WTC11 (cell line): ENCODE measurements around the gene CMC1. TPM values are rescaled to one million over a fixed set of nuclear protein-coding genes. Genes with fewer than 3 reads are reported as not detected.

Experiments used
- AFF4 ChIP-seq: sonication (generic); formaldehyde crosslinking; IDR thresholded peaks from 2 replicates; pipeline ENCODE4 v1.8.1; 2023; ENCODE audit warnings: mild to moderate bottlenecking, missing genetic modification reagents, borderline replicate concordance
- AR ChIP-seq: fragments of 250-450 bp; sonication (Bioruptor Pico); IDR thresholded peaks from 2 replicates; pipeline ENCODE4 v1.9.0; 2021; ENCODE audit warnings: mild to moderate bottlenecking
- CREB1 ChIP-seq: sonication (generic); formaldehyde crosslinking; IDR thresholded peaks from 2 replicates; pipeline ENCODE4 v1.8.0; 2023; ENCODE audit warnings: mild to moderate bottlenecking, missing genetic modification reagents
- CREM ChIP-seq: sonication (generic); formaldehyde crosslinking; IDR thresholded peaks from 2 replicates; pipeline ENCODE4 v1.8.1; 2022; ENCODE audit warnings: mild to moderate bottlenecking, missing genetic modification reagents, moderate library complexity
- ESRRA ChIP-seq: sonication (generic); formaldehyde crosslinking; IDR thresholded peaks from 2 replicates; pipeline ENCODE4 v1.8.1; 2022; ENCODE audit warnings: mild to moderate bottlenecking, missing genetic modification reagents, borderline replicate concordance
- ETV6 ChIP-seq: sonication (generic); formaldehyde crosslinking; IDR thresholded peaks from 2 replicates; pipeline ENCODE4 v1.8.1; 2022; ENCODE audit warnings: mild to moderate bottlenecking, missing genetic modification reagents
- FOXP1 ChIP-seq: sonication (generic); formaldehyde crosslinking; IDR thresholded peaks from 2 replicates; pipeline ENCODE4 v1.8.0; 2022; ENCODE audit warnings: missing genetic modification reagents, mild to moderate bottlenecking, moderate library complexity, borderline replicate concordance
- JAZF1 ChIP-seq: fragments of 250-450 bp; sonication (Bioruptor Pico); IDR thresholded peaks from 2 replicates; pipeline ENCODE4 v1.9.0; 2021; ENCODE audit warnings: moderate library complexity, mild to moderate bottlenecking, inconsistent platforms
- MAX ChIP-seq: sonication (generic); formaldehyde crosslinking; IDR thresholded peaks from 2 replicates; pipeline ENCODE4 v1.8.0; 2022; ENCODE audit warnings: mild to moderate bottlenecking, missing genetic modification reagents
- MYBL2 ChIP-seq: sonication (generic); formaldehyde crosslinking; IDR thresholded peaks from 2 replicates; pipeline ENCODE4 v1.8.1; 2023; ENCODE audit warnings: mild to moderate bottlenecking, moderate library complexity, missing genetic modification reagents
- NFE2L1 ChIP-seq: sonication (generic); formaldehyde crosslinking; IDR thresholded peaks from 2 replicates; pipeline ENCODE4 v1.8.1; 2023; ENCODE audit warnings: missing genetic modification reagents
- NFYB ChIP-seq: sonication (generic); formaldehyde crosslinking; conservative IDR thresholded peaks from 2 replicates; pipeline ENCODE4 v1.8.0; 2022; ENCODE audit warnings: low read depth, missing genetic modification reagents
- SP1 ChIP-seq: sonication (generic); formaldehyde crosslinking; conservative IDR thresholded peaks from 2 replicates; pipeline ENCODE4 v1.8.1; 2022; ENCODE audit warnings: missing genetic modification reagents
- TEAD1 ChIP-seq: sonication (generic); formaldehyde crosslinking; IDR thresholded peaks from 2 replicates; pipeline ENCODE4 v1.8.0; 2022; ENCODE audit warnings: mild to moderate bottlenecking, missing genetic modification reagents
- TEAD4 ChIP-seq: sonication (generic); formaldehyde crosslinking; IDR thresholded peaks from 2 replicates; pipeline ENCODE4 v1.8.0; 2022; ENCODE audit warnings: mild to moderate bottlenecking, missing genetic modification reagents
- ZBTB43 ChIP-seq: sonication (generic); formaldehyde crosslinking; IDR thresholded peaks from 2 replicates; pipeline ENCODE4 v1.8.1; 2023; ENCODE audit warnings: mild to moderate bottlenecking, missing genetic modification reagents
- ZNF232 ChIP-seq: sonication (generic); formaldehyde crosslinking; IDR thresholded peaks from 2 replicates; pipeline ENCODE4 v1.8.0; 2022; ENCODE audit warnings: mild to moderate bottlenecking, missing genetic modification reagents
- ZNF281 ChIP-seq: sonication (generic); formaldehyde crosslinking; IDR thresholded peaks from 2 replicates; pipeline ENCODE4 v1.8.0; 2023; ENCODE audit warnings: mild to moderate bottlenecking, missing genetic modification reagents
- ZNF416 ChIP-seq: fragments of 250-450 bp; sonication (Bioruptor Pico); IDR thresholded peaks from 2 replicates; pipeline ENCODE4 v1.9.0; 2021; ENCODE audit warnings: mild to moderate bottlenecking, inconsistent platforms
- ZNF671 ChIP-seq: fragments of 250-450 bp; sonication (Bioruptor Pico); IDR thresholded peaks from 2 replicates; pipeline ENCODE4 v1.8.0; 2021; ENCODE audit warnings: mild to moderate bottlenecking
- total RNA-seq: library from RNA; stranded (reverse); gene quantifications from 3 replicates; pipeline ENCODE4 v1.2.3, GENCODE V29; 2021
- TF ChIP-seq, protein P1 (sequence below): sonication (generic); formaldehyde crosslinking; IDR thresholded peaks from 2 replicates; pipeline ENCODE4 v1.8.0; 2022; ENCODE audit warnings: mild to moderate bottlenecking, missing genetic modification reagents
- TF ChIP-seq, protein P2 (sequence below): sonication (generic); formaldehyde crosslinking; IDR thresholded peaks from 2 replicates; pipeline ENCODE4 v1.8.0; 2023; ENCODE audit warnings: missing genetic modification reagents
- TF ChIP-seq, protein P3 (sequence below): sonication (generic); formaldehyde crosslinking; IDR thresholded peaks from 2 replicates; pipeline ENCODE4 v1.8.1; 2023; ENCODE audit warnings: mild to moderate bottlenecking, missing genetic modification reagents, moderate library complexity

Gene CMC1
- total RNA-seq, 1 experiment from 2014 or later = 25.3 TPM

- TF ChIP-seq JAZF1 (CRISPR knock-in tag) (no peak), ETV6 (CRISPR knock-in tag) (peak; percentile 85), TEAD4 (no peak), NFE2L1 (CRISPR knock-in tag) (peak; percentile 38; the same call in 1 of the 2 replicates), SP1 (CRISPR knock-in tag) (peak; percentile 95), ZNF671 (no peak), ESRRA (CRISPR knock-in tag) (0 out of 2 replicates have a peak, but pooled peaks have one; percentile 54), NFYB (CRISPR knock-in tag) (no peak), CREB1 (CRISPR knock-in tag) (no peak), AFF4 (CRISPR knock-in tag) (no peak; the same call in 1 of the 2 replicates), AR (CRISPR knock-in tag) (0 out of 2 replicates have a peak, but pooled peaks have one; percentile 47), ZNF416 (0 out of 2 replicates have a peak, but pooled peaks have one; percentile 60), FOXP1 (peak; percentile 75), TEAD1 (peak; percentile 16), ZNF281 (CRISPR knock-in tag) (peak; percentile 72; the same call in 1 of the 2 replicates), MYBL2 (CRISPR knock-in tag) (peak; percentile 27; the same call in 1 of the 2 replicates), MAX (CRISPR knock-in tag) (peak; percentile 56; the same call in 1 of the 2 replicates), ZNF232 (CRISPR knock-in tag) (peak; percentile 62; the same call in 1 of the 2 replicates), ZBTB43 (0 out of 2 replicates have a peak, but pooled peaks have one; percentile 4), CREM (CRISPR knock-in tag) (peak; percentile 83)
- TF ChIP-seq, protein P1, sequence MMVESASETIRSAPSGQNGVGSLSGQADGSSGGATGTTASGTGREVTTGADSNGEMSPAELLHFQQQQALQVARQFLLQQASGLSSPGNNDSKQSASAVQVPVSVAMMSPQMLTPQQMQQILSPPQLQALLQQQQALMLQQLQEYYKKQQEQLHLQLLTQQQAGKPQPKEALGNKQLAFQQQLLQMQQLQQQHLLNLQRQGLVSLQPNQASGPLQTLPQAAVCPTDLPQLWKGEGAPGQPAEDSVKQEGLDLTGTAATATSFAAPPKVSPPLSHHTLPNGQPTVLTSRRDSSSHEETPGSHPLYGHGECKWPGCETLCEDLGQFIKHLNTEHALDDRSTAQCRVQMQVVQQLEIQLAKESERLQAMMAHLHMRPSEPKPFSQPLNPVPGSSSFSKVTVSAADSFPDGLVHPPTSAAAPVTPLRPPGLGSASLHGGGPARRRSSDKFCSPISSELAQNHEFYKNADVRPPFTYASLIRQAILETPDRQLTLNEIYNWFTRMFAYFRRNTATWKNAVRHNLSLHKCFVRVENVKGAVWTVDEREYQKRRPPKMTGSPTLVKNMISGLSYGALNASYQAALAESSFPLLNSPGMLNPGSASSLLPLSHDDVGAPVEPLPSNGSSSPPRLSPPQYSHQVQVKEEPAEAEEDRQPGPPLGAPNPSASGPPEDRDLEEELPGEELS (CRISPR knock-in tag) = peak; percentile 83; the same call in 1 of the 2 replicates
- TF ChIP-seq, protein P2, sequence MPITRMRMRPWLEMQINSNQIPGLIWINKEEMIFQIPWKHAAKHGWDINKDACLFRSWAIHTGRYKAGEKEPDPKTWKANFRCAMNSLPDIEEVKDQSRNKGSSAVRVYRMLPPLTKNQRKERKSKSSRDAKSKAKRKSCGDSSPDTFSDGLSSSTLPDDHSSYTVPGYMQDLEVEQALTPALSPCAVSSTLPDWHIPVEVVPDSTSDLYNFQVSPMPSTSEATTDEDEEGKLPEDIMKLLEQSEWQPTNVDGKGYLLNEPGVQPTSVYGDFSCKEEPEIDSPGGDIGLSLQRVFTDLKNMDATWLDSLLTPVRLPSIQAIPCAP (CRISPR knock-in tag) = peak; percentile 70; the same call in 1 of the 2 replicates
- TF ChIP-seq, protein P3, sequence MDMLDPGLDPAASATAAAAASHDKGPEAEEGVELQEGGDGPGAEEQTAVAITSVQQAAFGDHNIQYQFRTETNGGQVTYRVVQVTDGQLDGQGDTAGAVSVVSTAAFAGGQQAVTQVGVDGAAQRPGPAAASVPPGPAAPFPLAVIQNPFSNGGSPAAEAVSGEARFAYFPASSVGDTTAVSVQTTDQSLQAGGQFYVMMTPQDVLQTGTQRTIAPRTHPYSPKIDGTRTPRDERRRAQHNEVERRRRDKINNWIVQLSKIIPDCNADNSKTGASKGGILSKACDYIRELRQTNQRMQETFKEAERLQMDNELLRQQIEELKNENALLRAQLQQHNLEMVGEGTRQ (CRISPR knock-in tag) = 0 out of 2 replicates have a peak, but pooled peaks have one; percentile 40
Observed at GRCh38 chr3:28348629-28349468, 107.4 kb downstream of the CMC1 start, which contains the start of the genes AZI2 and ZCWPW2 (continued).
